Fibroblast of peridontal ligament (primary cell): Measurements from ENCODE around the gene MAN2C1.
"Not testable (repeated sequence)": the region's sequence is repeated elsewhere in the genome, so short reads cannot be mapped to it uniquely, and the experiment has no call there.

ENCODE experiments used
- DNase-seq: peaks from one replicate; pipeline ENCODE4 v3.0.0-alpha.2; 2010; ENCODE audit errors: extremely low read depth

Gene MAN2C1

GRCh38 chr15:75346796-75347221, 21.6 kb downstream of the MAN2C1 start, which contains the start of gene NEIL1:
NEIL1 (plus strand) TSS chr15:75347039; CDS start chr15:75348906, 1,867 bp downstream.
- no peak for DNase-seq

DNA sequence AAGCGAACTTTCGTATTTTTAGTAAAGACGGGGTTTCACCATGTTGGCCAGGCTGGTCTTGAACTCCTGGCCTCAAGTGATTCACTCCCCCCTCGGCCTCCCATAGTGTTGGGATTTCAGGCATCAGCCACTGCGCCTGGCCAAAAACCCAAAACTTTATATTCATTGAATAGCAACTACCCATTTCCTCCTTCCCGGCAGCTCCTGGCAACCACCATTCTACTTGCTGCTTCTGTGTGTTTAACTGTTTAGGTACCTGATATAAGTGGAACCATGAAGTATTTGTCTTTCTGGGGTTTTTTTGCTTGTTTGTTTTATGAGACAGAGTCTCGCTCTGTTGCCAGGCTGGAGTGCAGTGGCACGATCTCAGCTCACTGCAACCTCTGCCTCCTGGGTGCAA, 24.5 kb downstream of the MAN2C1 start:
- DNase-seq = peak; percentile 57

DNA sequence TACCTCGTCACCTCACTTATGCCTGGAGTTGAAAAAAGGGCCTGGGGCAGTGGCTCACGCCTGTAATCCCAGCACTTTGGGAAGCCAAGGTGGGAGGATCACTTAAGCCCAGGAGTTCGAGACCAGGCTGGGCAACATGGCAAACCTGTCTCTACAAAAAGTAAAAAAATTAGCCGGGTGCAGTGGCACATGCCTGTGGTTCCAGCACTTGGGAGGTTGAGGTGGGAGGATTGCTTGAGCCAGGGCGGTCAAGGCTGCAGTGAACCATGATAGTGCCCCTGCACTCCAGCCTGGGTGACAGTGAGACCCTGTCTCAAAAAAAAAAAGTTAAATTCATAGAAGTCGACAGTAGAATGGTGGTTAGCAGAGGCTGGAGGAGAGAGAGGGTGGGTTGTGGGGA, 26.2 kb downstream of the MAN2C1 start:
- no peak for DNase-seq

- no peak for DNase-seq
These were observed 28.7 kb downstream of the MAN2C1 start for GRCh38 chr15:75339531-75340240.

GRCh38 chr15:75338661-75339240, 29.7 kb downstream of the MAN2C1 start:
- DNase-seq = no peak

DNA sequence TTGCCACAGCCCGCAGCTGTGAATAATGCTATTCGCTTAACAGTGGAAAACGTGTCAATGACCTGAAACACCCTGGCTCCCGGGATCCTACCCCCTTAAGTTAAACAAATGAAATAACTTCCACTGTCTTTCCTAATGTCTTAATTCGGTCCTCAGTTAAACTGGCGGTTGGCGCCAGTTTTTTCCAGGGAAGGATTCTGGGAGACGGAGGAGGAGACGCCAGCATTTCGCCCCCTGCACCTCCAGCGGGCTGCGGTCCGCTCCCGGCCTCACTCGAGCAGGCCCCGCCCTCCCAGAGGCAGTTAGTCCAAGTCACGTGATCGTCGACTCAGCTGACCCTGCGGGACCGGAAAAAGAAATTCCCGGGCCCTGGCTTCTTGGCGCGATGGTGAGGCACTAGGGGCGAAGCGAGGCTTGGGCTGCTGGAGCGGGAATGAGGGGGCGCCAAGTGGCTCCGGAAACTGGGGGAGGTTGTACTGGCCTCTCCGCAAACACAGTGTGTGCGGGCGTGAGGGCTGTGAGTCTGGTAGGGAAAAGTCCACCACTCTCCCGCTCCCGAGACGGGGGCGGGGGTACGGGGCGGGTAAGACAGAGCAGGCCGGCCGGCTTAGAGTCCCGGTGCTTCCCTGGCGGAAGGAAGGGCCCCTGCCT, 32.6 kb downstream of the MAN2C1 start, which contains the start of gene COMMD4:
Gene COMMD4, plus strand, starts transcription at position 359 of the 651 bp plus-strand sequence. Its CDS starts 27 bp downstream, at position 386.
- DNase-seq = peak; percentile 94

DNA sequence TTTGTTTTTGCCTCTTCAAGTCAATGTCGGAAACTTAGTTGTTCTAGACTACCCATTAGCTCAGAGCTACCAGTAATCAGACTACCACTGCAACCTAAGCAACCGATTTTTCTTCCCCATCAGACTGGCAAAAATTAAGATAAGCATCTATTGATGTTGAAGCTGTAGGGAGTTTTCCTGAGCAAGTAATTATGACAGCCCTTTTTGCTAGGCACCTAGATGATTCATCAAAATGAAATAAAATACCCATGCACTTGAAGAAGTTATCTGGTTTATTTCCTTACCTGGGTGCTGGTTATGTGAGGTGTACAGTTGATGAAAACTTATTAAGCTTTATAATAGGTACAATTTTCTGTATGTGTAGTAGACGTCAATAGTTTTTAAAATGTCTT, 33.1 kb downstream of the MAN2C1 start:
- no peak for DNase-seq

GRCh38 chr15:75333654-75334419, 34.6 kb downstream of the MAN2C1 start:
- not testable (repeated sequence) for DNase-seq

GRCh38 chr15:75332093-75332492, 36.3 kb downstream of the MAN2C1 start:
- DNase-seq = not testable (repeated sequence)

- DNase-seq = no peak
These were observed 38.8 kb downstream of the MAN2C1 start for GRCh38 chr15:75329571-75329970.

DNA sequence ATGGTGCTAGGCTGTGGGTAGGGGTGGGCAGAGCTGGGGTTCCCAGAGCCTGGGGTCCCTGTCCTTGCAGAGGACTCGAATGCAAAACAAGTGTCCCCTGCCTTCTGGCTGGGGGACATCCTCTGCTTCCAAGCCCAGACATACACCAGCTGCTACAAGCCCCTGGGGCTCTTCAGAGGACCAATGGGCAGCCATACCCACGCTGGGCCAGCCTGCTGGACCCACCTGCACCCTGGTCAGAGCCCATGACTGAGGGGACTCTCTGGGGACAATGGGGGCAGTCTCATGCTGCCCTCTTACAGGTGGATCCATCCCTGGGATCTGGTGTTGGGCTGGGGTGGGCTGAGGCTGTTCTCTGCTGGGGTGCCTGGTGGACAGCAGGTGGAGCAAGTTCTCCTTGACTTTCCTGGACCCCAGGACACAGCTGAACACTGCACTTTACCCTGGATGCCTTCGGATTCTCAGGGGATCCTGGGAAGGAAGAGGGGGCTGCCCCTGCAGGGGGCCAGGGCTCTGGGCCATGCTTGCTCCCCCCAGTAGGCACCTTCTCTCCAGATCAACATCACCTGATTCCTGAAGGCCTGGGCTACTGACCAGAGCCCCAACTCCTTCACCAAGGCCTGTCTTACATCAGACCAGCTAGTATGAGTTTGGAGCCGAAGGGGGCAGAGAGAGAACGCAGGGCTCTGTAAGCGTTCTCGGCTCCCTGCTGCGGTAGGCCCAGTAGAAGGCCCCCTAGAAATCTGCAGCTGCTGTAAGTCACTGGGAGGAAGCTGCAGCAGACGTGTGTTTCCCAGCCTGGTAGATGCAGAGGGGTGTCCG, 39.7 kb downstream of the MAN2C1 start:
- no peak for DNase-seq

GRCh38 chr15:75327491-75327890, 40.9 kb downstream of the MAN2C1 start:
- DNase-seq = no peak

DNA sequence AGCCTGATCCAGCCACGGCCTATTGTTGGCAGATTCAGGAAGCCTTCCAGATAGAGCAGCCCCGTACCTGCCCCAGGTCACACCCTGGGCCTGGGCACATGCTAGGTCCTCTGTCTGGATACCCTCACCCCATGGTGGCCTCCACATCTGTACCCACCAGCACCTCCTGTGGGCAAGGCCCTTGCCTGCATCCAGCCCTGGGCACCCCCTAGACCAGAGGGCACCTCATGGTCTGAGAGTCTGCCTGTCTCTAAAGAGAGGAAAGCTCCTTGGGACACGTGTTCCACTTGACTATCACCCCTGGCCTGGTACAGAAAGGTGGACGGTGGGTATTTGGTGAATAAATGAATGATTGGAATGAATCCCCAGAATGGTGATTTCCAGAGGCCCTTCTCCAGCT, 41.4 kb downstream of the MAN2C1 start:
- DNase-seq = no peak

DNA sequence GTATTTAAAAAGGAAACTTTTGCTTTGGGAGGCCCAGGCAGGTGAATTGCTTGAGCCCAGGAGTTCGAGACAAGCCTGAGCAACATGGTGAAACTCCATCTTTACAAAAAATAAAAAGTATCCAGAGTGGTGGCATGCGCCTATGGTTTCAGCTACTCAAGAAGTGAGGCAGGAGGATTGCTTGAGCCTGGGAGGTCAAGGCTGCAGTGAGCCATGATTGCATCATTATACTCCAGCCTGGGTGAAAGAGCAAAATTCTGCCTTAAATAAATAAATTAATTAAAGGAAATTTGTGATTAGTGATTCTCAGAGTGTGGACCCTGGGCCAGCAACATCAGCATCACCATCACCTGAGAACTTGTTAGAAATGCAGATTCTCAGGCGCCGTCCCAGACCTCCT, 42.5 kb downstream of the MAN2C1 start:
- no peak for DNase-seq

- DNase-seq = no peak
These were observed 46.7 kb downstream of the MAN2C1 start for GRCh38 chr15:75321711-75322110.

- DNase-seq = not testable (repeated sequence)
These were observed 49.0 kb downstream of the MAN2C1 start for GRCh38 chr15:75319231-75319897.

- DNase-seq = no peak
These were observed 53.7 kb downstream of the MAN2C1 start for GRCh38 chr15:75314552-75315290.

- no peak for DNase-seq
These were observed 55.1 kb downstream of the MAN2C1 start for GRCh38 chr15:75313116-75313845.

- peak; percentile 25 for DNase-seq
These were observed 55.9 kb downstream of the MAN2C1 start for GRCh38 chr15:75312548-75312947.
